ENCODE data around the gene CPED1.
"Not testable (repeated sequence)": the region's sequence is repeated elsewhere in the genome, so short reads cannot be mapped to it uniquely, and the experiment has no call there.

Gene CPED1

DNA sequence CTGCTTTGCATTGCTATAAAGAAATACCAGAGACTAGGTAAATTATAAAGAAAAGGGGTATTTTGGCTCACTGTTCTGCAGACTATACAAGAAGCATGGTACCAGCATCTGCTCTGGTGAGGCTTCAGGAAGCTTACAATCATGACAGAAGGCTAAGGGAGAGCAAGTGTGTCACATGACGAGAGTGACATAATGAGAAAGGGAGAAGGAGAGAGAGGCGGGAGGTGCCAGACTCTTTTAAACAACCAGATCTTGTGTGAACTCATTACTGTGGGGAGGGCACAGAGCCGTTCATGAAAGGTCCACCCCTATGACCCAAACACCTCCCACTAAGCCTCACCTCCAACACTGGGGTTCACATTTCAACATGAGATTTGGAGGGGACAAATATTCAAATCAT, 281.3 kb downstream of the CPED1 start:
- DNase-seq: no peak

DNA sequence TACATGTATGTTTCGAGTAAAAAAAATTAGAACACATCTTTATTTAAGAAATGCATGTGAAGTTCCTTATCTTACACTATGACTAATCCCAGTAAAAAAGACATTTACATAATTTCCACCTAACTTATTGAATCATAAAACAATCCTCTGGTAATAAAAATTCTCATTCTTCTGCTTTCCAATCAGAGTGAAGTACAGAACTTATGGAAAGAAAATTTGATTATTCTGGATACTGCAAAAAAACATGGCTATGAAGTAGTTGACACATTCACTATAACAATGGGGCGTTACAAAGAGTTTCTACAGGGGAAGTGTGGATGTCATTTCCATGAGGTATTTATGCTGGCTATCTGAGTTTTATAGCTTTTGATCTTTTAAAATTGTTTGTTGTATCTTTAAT, 282.6 kb downstream of the CPED1 start:
- DNase-seq: no peak

DNA sequence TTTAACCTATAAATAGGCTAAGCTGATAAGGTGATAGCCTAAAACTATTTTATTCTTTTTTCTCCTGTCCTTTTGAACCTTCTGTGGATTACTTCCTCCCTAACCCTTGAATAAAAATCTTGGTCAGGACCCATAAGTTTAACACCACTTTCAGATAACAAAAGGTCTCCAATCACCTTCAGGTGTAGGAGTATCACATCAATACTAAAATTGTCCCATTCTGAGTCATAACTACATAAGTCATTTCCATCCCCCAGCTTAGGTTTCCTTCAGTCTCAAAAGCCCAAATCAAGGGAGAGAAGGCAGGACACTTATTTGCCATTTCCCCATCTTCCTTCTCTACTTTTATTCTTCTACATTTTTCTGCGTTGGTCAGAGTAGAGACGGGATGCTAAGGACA, 283.4 kb downstream of the CPED1 start:
- DNase-seq: no peak

DNA sequence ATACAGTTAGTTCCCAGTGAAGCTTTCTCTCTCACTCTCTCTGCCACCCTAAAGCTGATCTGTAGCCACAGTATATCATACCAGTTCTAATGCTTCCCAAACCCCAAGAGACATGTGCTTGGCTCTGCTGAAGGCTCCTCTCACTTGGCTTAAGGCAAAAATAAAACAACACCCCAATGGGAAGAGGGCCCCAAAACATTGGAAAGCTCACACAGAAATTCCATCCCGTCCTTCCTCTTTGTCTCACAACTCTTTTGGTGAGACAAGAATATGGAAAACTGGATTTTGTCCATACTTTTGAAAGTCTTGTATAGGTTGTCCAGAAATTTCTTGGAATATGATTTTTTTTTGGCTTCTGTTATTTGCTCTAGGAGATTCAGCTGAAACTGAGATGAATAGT, 284.2 kb downstream of the CPED1 start:
- no peak for DNase-seq

DNA sequence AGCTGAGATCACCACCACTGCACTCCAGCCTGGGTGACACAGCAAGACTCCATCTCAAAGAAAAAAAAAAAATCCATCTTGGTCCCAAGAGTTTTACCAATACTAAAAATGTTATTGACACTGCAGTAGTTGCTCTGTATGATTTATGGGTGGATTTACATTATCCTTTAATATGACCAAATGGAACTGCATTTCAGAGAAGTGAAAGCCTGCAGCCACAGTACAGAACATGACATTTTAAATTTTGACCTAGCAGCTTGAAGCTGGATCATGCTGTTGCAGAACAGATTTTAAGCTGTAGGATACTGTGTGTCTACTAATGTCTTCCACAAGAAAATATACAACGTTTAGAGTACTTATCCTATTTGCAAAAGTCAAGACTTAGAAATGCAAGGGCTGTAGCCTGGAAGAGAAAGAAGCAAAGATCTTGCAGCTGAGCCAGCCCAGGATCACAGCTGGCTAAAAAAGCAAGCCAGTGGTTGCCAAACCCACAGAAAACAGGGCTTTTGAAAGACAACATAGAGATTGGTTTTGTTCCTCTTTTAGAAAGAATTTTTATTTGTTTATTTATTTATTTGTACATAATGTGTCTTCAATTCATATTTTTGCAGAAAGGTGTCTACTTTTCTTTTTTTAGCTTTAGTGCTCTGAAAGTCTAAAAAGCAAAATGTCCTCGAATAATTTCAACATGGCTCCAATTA, 285.1 kb downstream of the CPED1 start:
- no peak for DNase-seq

DNA sequence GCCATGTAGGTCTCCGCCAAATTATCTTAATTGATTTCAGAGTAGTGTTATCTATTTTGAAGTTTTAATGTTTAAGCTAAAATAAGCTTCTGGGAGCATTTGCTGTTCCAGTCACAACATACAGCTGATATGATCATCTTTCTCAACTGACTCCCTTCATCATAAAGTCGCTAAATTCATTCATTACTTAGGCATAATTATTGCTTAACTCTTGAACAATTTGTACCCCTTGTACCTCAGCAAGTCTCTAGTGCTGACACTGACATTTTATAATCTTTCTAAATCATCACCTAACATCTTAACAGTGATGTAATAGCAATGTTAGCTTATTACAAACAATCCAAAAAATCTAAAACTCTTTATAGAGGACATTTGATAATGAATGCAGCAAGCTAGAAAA, 286.0 kb downstream of the CPED1 start:
- no peak for DNase-seq

DNA sequence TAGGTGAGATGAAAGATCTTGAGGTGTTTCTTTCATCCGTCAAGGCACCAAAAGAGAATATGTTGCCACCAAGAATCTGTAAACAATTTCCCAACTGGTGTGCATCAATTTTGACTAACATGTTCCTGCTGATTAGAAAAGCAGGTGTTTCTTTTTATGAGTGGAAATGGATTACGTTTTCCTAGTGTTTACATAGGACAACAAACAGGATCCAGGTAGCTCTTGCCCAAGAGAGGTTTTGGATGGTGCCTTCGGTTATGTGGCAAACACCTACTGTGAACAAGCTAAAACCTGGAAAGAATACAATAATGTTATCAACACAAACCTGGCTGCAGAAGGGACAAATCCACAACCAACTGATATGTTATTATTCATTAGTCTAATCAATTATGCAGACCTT, 286.7 kb downstream of the CPED1 start:
- peak; percentile 45 for DNase-seq

DNA sequence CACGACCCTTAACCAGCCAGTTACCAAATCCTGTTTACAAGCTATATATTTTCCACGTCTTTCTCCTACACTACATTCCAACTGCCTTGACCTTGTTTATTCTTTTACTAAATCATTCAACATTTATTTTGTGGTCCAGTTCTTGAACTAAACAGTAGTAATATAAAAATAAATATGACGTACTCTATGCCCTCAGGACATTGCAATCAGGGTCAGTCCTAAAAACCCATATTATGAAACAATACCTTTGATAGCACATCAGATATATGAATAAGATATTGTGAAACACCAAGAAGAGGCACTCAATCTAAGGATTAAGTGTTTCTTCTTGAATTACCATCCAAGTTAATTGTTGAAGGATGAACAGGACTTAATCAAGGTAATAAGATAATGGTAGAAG, 287.8 kb downstream of the CPED1 start:
- no peak for DNase-seq

DNA sequence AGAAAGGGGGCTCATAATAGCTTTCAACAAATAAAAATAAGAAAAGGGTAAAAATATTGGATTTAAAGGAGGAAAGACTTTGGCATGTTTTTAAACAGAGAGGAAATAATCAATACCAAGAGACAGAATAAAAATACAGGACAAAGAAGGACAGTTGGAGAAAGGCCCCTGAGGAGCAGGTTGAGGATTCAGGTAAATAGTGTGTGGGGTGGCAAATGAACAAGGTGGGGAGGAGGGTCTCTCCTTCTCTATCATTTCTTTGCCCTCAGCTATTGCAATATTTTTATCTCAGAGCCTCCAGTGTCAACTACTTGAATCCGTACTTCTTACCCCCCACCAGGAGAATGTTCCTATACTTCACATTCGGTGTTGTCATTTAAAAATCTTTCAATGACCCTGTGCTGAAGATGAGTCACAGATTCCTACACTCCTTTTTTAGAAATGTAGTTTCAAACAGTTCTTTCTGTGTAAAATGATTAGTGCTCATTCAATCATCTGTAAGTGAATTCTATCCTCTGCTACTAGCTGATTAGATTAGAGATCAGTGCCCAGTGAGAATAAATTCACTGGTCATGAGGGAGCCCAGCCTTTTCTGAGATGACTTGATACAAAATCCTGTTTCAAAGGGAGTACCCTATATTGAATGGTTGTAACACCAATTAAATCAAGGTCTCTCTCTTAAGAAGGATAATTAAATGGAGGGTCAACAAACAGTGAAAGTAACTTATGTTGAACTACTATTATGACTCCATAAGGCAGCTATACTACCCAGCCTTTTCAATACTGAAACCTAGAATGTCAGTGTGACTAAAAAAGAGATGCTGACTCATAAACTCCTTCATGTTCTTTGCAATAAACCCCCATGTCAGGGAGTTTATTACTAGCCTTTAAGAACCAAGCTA, 289.9 kb downstream of the CPED1 start:
- DNase-seq: no peak

DNA sequence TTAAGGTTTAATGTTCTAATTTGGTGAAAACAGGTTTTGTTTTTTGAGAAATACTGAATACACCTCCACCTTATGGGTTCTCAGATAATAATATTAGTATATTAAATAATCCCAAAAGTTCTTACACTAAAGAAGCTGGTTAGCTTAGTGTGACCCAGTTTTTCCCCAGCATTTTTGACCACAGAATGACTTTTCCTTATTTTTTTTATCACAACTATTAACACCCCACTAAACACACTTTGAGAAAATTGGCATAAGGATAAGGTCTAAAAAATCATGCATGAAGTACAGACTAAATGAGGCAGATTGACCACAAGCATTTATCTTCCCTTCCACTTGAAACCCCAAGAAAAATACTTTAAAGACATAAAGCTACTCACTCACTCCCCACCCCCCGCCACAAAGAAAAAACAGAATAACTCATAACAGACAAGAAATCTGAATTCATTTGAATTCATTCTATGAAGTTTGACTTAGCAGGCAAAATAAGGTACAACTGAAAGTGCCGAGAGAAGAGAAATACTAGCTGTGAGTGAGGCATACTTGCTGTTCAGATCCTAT, 290.6 kb downstream of the CPED1 start:
- no peak for DNase-seq

DNA sequence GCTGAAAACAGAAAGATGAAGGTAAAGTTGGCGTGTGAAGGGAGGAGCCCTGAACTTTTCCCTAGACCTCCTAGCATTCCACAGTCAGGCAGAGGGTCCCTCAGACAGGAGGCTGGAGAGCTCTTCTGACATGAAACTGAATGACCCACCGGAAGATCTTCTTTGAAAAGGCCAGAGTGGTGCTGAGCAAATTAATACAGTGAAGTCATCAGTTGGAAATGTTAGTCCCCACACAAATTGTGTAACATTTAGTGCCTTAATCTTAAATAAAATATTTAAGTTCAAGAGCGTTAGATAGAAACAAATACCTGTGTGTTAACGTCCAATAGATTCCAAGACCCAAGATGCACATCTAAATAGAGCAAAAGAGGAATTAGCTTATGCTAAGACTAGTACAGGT, 291.3 kb downstream of the CPED1 start:
- DNase-seq: no peak

DNA sequence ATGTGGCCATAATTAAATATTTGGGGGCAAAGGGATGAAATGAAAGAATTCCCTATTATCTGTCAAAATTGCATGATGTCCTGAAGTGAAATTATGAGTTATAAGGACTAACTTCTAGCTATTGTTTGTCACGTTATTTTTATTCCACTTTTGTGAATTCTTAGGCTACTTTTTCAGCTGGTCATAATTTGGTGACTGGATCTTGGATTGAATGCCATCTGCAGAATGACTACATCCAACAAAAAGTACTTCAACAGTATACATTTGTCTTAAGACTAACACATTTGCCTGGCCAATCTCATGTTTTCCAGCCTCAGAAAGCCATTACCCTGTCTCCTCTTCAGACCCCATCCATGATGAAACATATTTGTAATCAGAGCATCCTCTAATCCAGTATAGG, 292.1 kb downstream of the CPED1 start:
- no peak for DNase-seq

DNA sequence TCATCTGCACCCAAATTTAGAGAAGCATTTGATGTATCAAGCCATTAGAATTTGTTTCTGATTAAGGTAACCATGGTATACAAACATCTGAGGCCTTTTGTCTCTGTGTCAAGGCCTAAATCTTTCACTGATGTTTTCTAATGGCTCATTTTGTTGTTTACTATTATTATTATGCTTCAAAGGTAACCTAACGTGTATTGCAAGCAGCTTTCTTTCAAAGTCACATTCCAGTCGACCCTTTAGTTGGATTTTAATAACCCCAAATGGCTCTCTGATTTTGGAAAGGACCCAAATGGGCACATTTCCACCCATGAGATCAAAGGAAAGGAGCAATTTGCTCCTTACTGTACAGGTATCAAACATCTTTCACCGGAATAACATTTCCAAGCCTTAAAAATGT, 293.6 kb downstream of the CPED1 start:
- DNase-seq: peak; percentile 1

DNA sequence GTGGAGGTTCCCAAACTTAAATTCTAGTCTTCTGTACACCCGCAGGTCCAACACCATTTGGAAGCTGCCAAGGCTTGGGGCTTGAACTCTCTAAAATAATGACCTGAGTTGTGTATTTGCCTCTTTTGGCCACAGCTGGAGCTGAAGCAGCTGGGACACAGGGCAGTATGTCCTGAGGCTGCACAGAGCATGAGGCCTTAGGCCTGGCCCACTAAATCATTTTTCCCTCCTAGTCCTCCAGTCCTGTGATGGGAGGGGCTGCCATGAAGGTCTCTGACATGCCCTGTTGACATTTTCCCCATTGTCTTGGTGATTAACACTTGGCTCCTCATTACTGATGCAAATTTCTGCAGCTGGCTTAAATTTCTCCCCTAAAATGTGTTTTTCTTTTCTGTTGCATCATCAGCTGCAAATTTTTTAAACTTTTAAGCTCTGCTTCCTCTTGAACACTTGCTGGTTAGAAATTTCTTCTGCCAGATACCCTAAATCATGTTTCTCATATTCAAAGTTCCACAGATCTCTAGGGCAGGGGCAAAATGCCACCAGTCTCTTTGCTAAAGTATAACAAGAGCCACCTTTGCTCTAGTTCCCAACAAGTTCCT, 296.7 kb downstream of the CPED1 start:
- no peak for DNase-seq

DNA sequence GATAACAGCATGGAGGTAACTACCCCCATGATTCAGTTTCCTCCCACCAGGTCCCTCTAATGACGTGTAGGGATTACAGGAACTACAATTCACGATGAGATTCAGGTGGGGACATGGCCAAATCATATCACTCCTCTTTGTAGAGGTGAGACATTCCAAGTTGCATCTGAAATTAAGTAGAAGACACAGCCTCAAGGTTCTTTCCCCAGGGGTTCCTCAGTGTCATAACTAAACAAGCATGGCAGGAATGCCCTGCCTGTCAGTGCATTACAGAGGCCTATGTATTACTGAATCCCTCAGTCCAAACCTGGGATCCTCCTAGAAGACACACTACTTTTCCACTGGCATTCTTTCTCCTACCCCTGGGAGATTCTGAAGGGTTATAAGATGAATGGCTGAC, 297.7 kb downstream of the CPED1 start:
- DNase-seq: no peak

DNA sequence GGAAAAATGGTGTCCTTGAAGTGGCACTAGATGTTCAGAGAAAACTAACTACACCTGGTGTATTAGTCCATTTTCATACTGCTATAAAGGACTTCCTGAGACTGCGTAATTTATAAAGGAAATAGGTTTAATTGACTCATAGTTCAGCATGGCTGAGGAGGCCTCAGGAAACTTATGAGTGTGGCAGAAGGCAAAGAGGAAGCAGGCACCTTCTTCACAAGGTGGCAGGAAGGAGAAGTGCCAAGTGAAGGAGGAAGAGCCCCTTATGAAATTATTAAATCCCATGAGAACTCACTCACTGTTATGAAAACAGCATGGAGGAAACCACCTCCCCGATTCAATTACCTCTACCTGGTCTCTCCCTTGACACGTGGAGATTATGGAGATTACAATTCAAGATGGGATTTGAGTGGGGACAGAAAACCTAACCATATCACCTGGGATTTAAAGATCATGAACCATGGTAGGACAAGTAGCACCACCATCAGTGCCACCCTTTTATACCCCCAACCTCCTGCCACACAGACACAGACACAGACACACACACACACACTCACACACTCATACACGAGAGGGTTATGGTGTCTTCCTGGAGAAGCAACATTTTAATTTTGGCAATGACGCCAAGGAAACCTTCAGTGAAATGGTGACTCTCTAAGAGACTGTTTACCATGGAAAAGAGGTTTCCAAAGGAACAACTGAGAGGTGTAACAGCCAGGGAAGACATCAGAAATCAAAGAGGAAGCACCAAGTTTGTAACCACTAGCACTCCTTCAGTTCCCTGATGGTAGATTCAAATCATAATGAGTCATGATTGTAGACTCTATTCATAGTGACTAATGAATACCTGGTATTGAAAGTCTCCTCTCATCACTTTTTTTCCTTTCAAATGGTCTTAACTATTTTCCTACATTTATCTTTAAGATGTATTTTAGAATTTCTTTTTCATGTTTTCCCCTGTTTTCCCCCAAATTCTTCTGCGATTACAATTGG, 298.5 kb downstream of the CPED1 start:
- no peak for DNase-seq

DNA sequence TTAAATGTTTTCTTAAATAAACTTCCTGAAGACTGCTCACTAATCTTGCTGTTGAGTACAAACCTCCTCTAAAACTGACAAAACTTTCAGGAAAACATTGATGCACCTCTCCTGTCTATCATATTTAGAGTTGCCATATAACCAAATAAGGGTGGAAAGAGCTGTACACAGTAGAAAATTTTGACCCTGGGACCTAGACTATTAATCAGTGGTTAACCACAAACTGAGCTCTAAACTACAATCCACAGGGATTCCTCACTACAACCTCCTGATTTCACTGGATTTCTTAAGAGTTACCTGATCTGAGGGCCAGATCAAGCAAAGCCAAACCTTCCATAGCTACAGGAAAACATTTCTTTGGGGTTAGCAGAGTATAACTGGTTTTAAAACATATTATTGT, 300.4 kb downstream of the CPED1 start:
- no peak for DNase-seq

DNA sequence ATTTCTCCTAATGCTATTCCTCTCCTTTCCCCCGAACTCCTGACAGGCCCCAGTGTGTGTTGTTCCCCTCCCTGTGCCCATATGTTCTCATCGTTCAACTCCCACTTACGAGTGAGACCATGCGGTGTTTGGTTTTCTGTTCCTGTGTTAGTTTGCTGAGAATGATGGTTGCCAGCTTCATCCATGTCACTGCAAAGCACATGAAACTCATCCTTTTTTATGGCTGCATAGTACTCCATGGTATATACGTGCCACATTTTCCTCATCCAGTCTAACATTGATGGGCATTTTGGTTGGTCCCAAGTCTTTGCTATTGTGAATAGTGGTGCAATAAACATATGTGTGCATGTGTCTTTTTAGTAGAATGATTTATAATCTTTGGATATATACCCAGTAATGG, 301.4 kb downstream of the CPED1 start:
- not testable (repeated sequence) for DNase-seq

DNA sequence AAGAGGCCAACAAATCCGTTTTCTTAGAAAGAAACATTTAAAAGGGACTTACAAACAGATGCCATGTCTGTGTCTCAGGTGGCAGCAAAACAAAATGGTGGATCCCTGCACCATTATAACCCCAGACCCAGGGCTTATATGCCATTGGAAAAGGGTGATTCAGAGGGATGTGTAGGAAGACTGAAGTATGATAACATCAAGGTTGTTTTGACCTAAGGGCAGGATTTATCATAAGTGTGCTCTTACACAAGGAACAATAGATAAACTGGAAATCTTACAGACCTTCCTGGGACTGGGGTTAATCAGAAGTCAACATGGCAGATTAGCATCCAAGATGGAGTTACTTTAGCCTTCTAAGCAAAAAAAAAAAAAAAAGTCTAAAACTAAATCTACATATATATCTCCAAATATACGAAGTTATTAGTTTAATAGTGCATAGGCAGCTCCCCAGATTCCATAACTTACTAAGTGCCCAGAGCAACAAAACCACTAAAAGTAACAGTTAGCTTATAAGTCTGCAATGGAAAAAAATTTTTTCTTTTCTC, 306.0 kb downstream of the CPED1 start:
- DNase-seq: no peak

DNA sequence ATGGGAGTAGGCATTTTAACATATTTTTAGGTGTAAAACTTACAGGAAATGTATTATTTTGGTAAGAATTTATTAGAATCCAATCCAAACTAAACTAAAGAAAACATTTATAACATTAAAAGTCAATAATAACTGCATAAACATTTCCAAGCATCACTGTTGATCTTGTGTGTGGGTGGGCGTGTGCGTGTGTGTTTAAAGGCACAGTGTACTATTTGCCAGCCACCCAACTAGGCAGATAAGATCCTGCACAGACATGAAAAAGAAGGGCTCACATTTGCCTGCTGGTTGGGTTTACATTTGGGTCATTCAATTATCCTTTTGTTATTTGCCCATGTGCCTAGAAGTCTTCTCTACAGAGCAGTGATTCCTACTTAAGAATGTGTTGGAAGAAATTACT, 309.3 kb downstream of the CPED1 start:
- no peak for DNase-seq

DNA sequence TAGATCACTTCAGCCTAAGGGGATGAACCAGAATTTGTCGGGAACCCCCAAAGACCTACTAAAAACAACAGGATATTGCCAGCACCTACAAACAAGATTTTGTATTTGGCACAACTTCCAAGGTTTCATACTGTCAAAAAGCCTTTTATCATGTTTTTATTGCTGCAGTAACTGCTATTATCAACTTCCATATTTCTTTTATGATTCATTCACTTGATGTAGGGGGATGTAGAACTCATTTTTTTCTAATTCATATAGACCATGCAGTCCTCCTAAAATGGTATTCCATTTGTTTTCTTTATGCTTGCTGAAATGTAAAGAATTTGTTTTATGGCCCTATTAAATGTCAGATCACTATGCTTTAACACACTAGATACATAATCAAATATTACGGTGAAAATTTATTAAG, 310.3 kb downstream of the CPED1 start:
- DNase-seq: no peak
